Breast epithelium (tissue), 4 donors: ENCODE measurements around the gene CUL3. TPM values are rescaled to one million over a fixed set of nuclear protein-coding genes. Genes with fewer than 3 reads are reported as not detected.

Experiments used
- DNase-seq, 2 donors: peaks; one replicate each; pipeline ENCODE4 v3.0.0-alpha.2; 2019; ENCODE audit warnings: low spot score in 2 of 2
- H3K27ac ChIP-seq, 2 donors: fragments of 200-600 bp; sonication (generic) in 1 of 2; one replicate each; pipeline ENCODE4 v1.5.1; 2016 to 2019; ENCODE audit warnings: mild to moderate bottlenecking in 1 of 2
- H3K27me3 ChIP-seq, 2 donors: fragments of 200-600 bp; sonication (generic) in 1 of 2; one replicate each; pipeline versions ENCODE4 v1.5.1 to v1.6.0; 2017 to 2019; ENCODE audit warnings: control low read depth in 1 of 2, mild to moderate bottlenecking in 1 of 2
- H3K36me3 ChIP-seq: fragments of 200-600 bp; one replicate; pipeline ENCODE4 v1.5.1; 2019
- H3K4me1 ChIP-seq, 2 donors: fragments of 200-600 bp; sonication (generic); one replicate each; pipeline ENCODE4 v1.5.1; 2016 to 2019; ENCODE audit warnings: control low read depth in 1 of 2
- H3K4me3 ChIP-seq, 3 donors: fragments of 200-600 bp; sonication (generic); 1 replicate in 2 of 3; 2 replicates in 1 of 3; pipeline ENCODE4 v1.5.1; 2016 to 2019; ENCODE audit warnings: mild to moderate bottlenecking in 3 of 3, moderate library complexity in 2 of 3
- H3K9me3 ChIP-seq, 2 donors: fragments of 200-600 bp; sonication (generic) in 1 of 2; one replicate each; pipeline ENCODE4 v1.5.1; 2016 to 2019; ENCODE audit warnings: control low read depth in 1 of 2
- CTCF ChIP-seq, 3 donors: fragments of 450-650 bp; IDR thresholded peaks; one replicate each; pipeline ENCODE4 v1.5.1; 2016 to 2017; ENCODE audit warnings: antibody characterized with exemption in 3 of 3, mild to moderate bottlenecking in 3 of 3, moderate library complexity in 3 of 3
- POLR2A ChIP-seq: fragments of 450-650 bp; IDR thresholded peaks from one replicate; pipeline ENCODE4 v1.6.1; 2016; ENCODE audit warnings: antibody characterized with exemption, mild to moderate bottlenecking, moderate library complexity
- POLR2AphosphoS5 ChIP-seq, 3 donors: sonication (generic); formaldehyde crosslinking; IDR thresholded peaks; one replicate each; pipeline ENCODE4 v1.6.1; 2017; ENCODE audit warnings: antibody characterized with exemption in 3 of 3
- intact Hi-C: fragments of 100-400 bp; cut with DNase I; formaldehyde crosslinking; loops from one replicate; pipeline ENCODE4 v1.15.1; 2023; ENCODE audit warnings: low total_unique reads
- total RNA-seq, 3 donors: library from RNA; depleted of rRNA; stranded (reverse); fragments of >200 nt; gene quantifications; one replicate each; pipeline ENCODE4 v1.1.0, GENCODE V29; 2016

The CUL3 gene
- total RNA-seq, 3 donors from 2014 or later = 71.2 to 111 (median 82.3) TPM

- intact Hi-C loops = no loop called here
- no peaks in the 10 kb centered on the region for H3K36me3 ChIP-seq
- TF ChIP-seq POLR2A (no peak), POLR2AphosphoS5 (IDR thresholded peaks at IDR 0.05) (no peak), CTCF (IDR thresholded peaks at IDR 0.05) (no peak)
- H3K27ac ChIP-seq = no peak overlapping the region
- H3K4me1 ChIP-seq = no peaks in the 10 kb centered on the region
- DNase-seq = no peak
- H3K27me3 ChIP-seq = no peaks in the 10 kb centered on the region
- no peaks in the 10 kb centered on the region for H3K9me3 ChIP-seq
- no peak overlapping the region for H3K4me3 ChIP-seq
These were observed 141.1 kb downstream of the CUL3 start for GRCh38 chr2:224444021-224444420.

- no peaks in the 10 kb centered on the region for H3K9me3 ChIP-seq
- peak overlapping the region; percentile 50 to 76 (median 61) for H3K4me3 ChIP-seq
- TF ChIP-seq POLR2A (no peak), CTCF (IDR thresholded peaks at IDR 0.05) (no peak), POLR2AphosphoS5 (IDR thresholded peaks at IDR 0.05) (no peak)
- no peaks in the 10 kb centered on the region for H3K4me1 ChIP-seq
- H3K27me3 ChIP-seq = no peaks in the 10 kb centered on the region
- no peaks in the 10 kb centered on the region for H3K36me3 ChIP-seq
- intact Hi-C loops = no loop called here
- no peak for DNase-seq
- H3K27ac ChIP-seq = peak overlapping the region in 1 of 2 donors; percentile 33
These were observed 142.8 kb downstream of the CUL3 start for GRCh38 chr2:224442071-224442967.

GRCh38 chr2:224440988-224441387, 144.2 kb downstream of the CUL3 start:
- Histone ChIP-seq H3K27ac (peak overlapping the region in 1 of 2 donors; percentile 37), H3K4me1 (no peaks in the 10 kb centered on the region), H3K36me3 (no peaks in the 10 kb centered on the region), H3K9me3 (no peaks in the 10 kb centered on the region), H3K27me3 (no peaks in the 10 kb centered on the region), H3K4me3 (no peak overlapping the region)
- no peak for DNase-seq
- intact Hi-C loops = no loop called here
- TF ChIP-seq POLR2AphosphoS5 (IDR thresholded peaks at IDR 0.05) (no peak), POLR2A (no peak), CTCF (IDR thresholded peaks at IDR 0.05) (no peak)

GRCh38 chr2:224438726-224439125, 146.4 kb downstream of the CUL3 start:
- DNase-seq = no peak
- Histone ChIP-seq H3K4me1 (no peaks in the 10 kb centered on the region), H3K4me3 (no peak overlapping the region), H3K27me3 (no peaks in the 10 kb centered on the region), H3K36me3 (no peaks in the 10 kb centered on the region), H3K9me3 (no peaks in the 10 kb centered on the region), H3K27ac (no peak overlapping the region)
- TF ChIP-seq POLR2AphosphoS5 (IDR thresholded peaks at IDR 0.05) (no peak), POLR2A (no peak), CTCF (IDR thresholded peaks at IDR 0.05) (no peak)
- intact Hi-C loops = no loop called here

GRCh38 chr2:224436634-224437033, 148.5 kb downstream of the CUL3 start:
- Histone ChIP-seq H3K27ac (no peak overlapping the region), H3K27me3 (no peaks in the 10 kb centered on the region), H3K9me3 (no peaks in the 10 kb centered on the region), H3K4me1 (no peaks in the 10 kb centered on the region), H3K36me3 (no peaks in the 10 kb centered on the region), H3K4me3 (no peak overlapping the region)
- intact Hi-C loops = no loop called here
- DNase-seq = no peak
- TF ChIP-seq CTCF (IDR thresholded peaks at IDR 0.05) (no peak), POLR2AphosphoS5 (IDR thresholded peaks at IDR 0.05) (no peak), POLR2A (no peak)
